ENCODE measurements around the gene GATAD2B.

The GATAD2B gene

GRCh38 chr1:153774780-153775457 lies 147.9 kb downstream of the GATAD2B start, which contains the start of gene SLC27A3:
Gene SLC27A3 (plus strand): TSS chr1:153775407. CDS start chr1:153775498, 91 bp downstream.
- Histone ChIP-seq H3K27ac (ENCODE audit: low read depth, low read length) (peak within 1 kb of the TSS; percentile 58), H3K27me3 (ENCODE audit: control insufficient read depth in 1 of 2, insufficient read depth in 2 of 2, low read length in 2 of 2) (no peaks in the 10 kb centered on the region), H3K9ac (ENCODE audit: low read depth in 1 of 2, low read length in 2 of 2) (peak within 1 kb of the TSS; percentile 46 to 82), H3K4me3 (ENCODE audit: low read depth in 1 of 2, low read length in 2 of 2) (peak within 1 kb of the TSS; percentile 71 to 72), H3K9me3 (ENCODE audit: control insufficient read depth in 1 of 2, low read length in 2 of 2) (no peaks in the 10 kb centered on the region), H3K36me3 (ENCODE audit: control insufficient read depth in 1 of 2, insufficient read depth in 2 of 2, low read length in 2 of 2) (peaks cover 7 to 34% of the 10 kb centered on the region in 2 donors), H3K4me1 (ENCODE audit: control insufficient read depth in 1 of 2, insufficient read depth in 2 of 2, low read length in 2 of 2) (peaks cover 23 to 32% of the 10 kb centered on the region in 2 donors)

- no peak overlapping the region for H3K9ac ChIP-seq (ENCODE audit: low read depth in 1 of 2, low read length in 2 of 2)
- H3K36me3 ChIP-seq (ENCODE audit: control insufficient read depth in 1 of 2, insufficient read depth in 2 of 2, low read length in 2 of 2): peaks cover 7 to 34% of the 10 kb centered on the region in 2 donors
- H3K4me3 ChIP-seq (ENCODE audit: low read depth in 1 of 2, low read length in 2 of 2): no peak overlapping the region
- no peaks in the 10 kb centered on the region for H3K9me3 ChIP-seq (ENCODE audit: control insufficient read depth in 1 of 2, low read length in 2 of 2)
- H3K27ac ChIP-seq (ENCODE audit: low read depth, low read length): no peak overlapping the region
- peaks cover 19 to 27% of the 10 kb centered on the region in 2 donors for H3K4me1 ChIP-seq (ENCODE audit: control insufficient read depth in 1 of 2, insufficient read depth in 2 of 2, low read length in 2 of 2)
- H3K27me3 ChIP-seq (ENCODE audit: control insufficient read depth in 1 of 2, insufficient read depth in 2 of 2, low read length in 2 of 2): no peaks in the 10 kb centered on the region
Observed at GRCh38 chr1:153774026-153774595, 148.7 kb downstream of the GATAD2B start.

GRCh38 chr1:153773096-153773921 lies 149.5 kb downstream of the GATAD2B start:
- Histone ChIP-seq H3K9ac (ENCODE audit: low read depth in 1 of 2, low read length in 2 of 2) (no peak overlapping the region), H3K9me3 (ENCODE audit: control insufficient read depth in 1 of 2, low read length in 2 of 2) (no peaks in the 10 kb centered on the region), H3K4me3 (ENCODE audit: low read depth in 1 of 2, low read length in 2 of 2) (no peak overlapping the region), H3K36me3 (ENCODE audit: control insufficient read depth in 1 of 2, insufficient read depth in 2 of 2, low read length in 2 of 2) (peaks cover 7 to 41% of the 10 kb centered on the region in 2 donors), H3K27me3 (ENCODE audit: control insufficient read depth in 1 of 2, insufficient read depth in 2 of 2, low read length in 2 of 2) (no peaks in the 10 kb centered on the region), H3K4me1 (ENCODE audit: control insufficient read depth in 1 of 2, insufficient read depth in 2 of 2, low read length in 2 of 2) (peaks cover 25 to 33% of the 10 kb centered on the region in 2 donors), H3K27ac (ENCODE audit: low read depth, low read length) (no peak overlapping the region)

DNA sequence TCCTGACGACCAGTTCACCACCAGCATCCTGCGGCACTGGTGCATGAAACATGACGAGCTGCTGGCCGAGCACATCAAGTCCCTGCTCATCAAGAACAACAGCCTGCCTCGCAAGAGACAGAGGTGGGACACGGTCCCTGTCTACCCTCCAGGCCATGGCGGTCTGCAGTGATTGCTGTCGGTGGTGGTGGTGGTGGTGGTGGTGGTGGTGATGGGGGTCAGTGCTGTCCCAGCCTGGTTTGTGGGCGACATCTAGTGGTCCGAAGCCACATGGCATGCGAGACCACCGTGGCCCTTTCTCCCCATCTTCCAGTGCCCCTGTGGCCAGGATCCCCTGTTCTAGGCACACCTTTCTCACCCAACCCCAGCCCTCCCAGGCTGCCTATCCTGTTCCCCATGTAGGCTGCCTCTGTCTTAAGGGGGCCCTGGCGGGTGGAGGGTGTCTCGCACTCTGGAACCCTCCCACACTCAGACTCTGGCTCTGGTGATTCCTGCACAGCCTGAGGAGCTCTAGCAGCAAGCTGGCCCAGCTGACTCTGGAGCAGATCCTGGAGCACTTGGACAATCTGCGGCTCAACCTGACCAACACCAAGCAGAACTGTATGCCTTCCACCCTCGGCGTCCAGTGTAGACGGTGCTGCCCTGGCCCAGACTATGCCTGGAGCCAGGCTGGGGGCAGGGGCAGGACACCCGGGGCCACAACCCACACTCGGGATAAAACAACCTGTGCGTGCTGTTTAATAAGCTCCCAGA lies 150.8 kb downstream of the GATAD2B start:
- Histone ChIP-seq H3K9me3 (ENCODE audit: control insufficient read depth in 1 of 2, low read length in 2 of 2) (no peaks in the 10 kb centered on the region), H3K9ac (ENCODE audit: low read depth in 1 of 2, low read length in 2 of 2) (no peak overlapping the region), H3K4me3 (ENCODE audit: low read depth in 1 of 2, low read length in 2 of 2) (no peak overlapping the region), H3K36me3 (ENCODE audit: control insufficient read depth in 1 of 2, insufficient read depth in 2 of 2, low read length in 2 of 2) (peaks cover 14 to 53% of the 10 kb centered on the region in 2 donors), H3K4me1 (ENCODE audit: control insufficient read depth in 1 of 2, insufficient read depth in 2 of 2, low read length in 2 of 2) (peaks cover 30 to 40% of the 10 kb centered on the region in 2 donors), H3K27ac (ENCODE audit: low read depth, low read length) (no peak overlapping the region), H3K27me3 (ENCODE audit: control insufficient read depth in 1 of 2, insufficient read depth in 2 of 2, low read length in 2 of 2) (no peaks in the 10 kb centered on the region)

DNA sequence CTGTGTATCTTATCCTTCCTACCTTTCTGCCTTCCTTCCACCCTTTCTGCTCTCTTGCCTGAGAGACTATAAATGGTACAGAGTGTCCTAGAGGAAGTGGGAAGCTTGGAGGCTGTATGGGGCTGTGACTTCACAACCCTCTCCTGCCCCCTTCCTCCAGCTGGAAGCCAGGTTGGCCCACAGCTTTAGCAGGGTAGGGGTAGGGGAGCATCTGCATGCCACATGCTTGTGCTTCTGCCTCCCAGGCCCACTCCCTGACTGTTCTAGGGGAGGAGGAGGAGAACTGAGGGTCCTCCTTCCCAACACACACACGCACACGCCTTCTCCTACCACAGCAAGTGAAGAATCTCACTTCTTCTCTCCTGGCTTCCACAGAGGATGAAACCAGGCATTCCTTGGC lies 151.5 kb downstream of the GATAD2B start:
- no peak overlapping the region for H3K4me3 ChIP-seq (ENCODE audit: low read depth in 1 of 2, low read length in 2 of 2)
- H3K36me3 ChIP-seq (ENCODE audit: control insufficient read depth in 1 of 2, insufficient read depth in 2 of 2, low read length in 2 of 2): peaks cover 14 to 57% of the 10 kb centered on the region in 2 donors
- H3K9me3 ChIP-seq (ENCODE audit: control insufficient read depth in 1 of 2, low read length in 2 of 2): no peaks in the 10 kb centered on the region
- no peak overlapping the region for H3K27ac ChIP-seq (ENCODE audit: low read depth, low read length)
- H3K27me3 ChIP-seq (ENCODE audit: control insufficient read depth in 1 of 2, insufficient read depth in 2 of 2, low read length in 2 of 2): no peaks in the 10 kb centered on the region
- H3K4me1 ChIP-seq (ENCODE audit: control insufficient read depth in 1 of 2, insufficient read depth in 2 of 2, low read length in 2 of 2): peaks cover 24 to 33% of the 10 kb centered on the region in 2 donors
- no peak overlapping the region for H3K9ac ChIP-seq (ENCODE audit: low read depth in 1 of 2, low read length in 2 of 2)

DNA sequence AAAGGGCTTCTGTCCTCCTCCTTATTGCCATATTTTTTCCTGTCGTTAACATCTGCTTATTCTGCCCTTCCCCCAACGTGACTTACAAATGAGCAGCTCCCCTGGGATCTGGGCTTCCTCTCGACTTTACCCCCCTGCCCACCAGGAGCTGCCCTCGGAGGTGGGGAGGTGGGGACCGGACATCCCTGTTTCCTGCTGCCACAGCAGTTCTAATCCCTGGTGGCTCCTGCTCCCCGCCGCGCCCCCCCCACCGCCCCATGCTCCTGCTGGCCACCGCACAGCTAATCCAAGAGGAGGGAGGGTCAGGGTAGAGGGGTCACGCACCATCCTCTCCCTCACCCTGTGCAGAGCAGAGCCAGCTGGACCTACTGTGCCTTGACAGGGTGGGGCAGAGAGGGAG lies 152.0 kb downstream of the GATAD2B start:
- H3K36me3 ChIP-seq (ENCODE audit: control insufficient read depth in 1 of 2, insufficient read depth in 2 of 2, low read length in 2 of 2): peaks cover 14 to 57% of the 10 kb centered on the region in 2 donors
- H3K27ac ChIP-seq (ENCODE audit: low read depth, low read length): no peak overlapping the region
- H3K4me1 ChIP-seq (ENCODE audit: control insufficient read depth in 1 of 2, insufficient read depth in 2 of 2, low read length in 2 of 2): peaks cover 21 to 30% of the 10 kb centered on the region in 2 donors
- no peak overlapping the region for H3K4me3 ChIP-seq (ENCODE audit: low read depth in 1 of 2, low read length in 2 of 2)
- no peaks in the 10 kb centered on the region for H3K9me3 ChIP-seq (ENCODE audit: control insufficient read depth in 1 of 2, low read length in 2 of 2)
- no peaks in the 10 kb centered on the region for H3K27me3 ChIP-seq (ENCODE audit: control insufficient read depth in 1 of 2, insufficient read depth in 2 of 2, low read length in 2 of 2)
- H3K9ac ChIP-seq (ENCODE audit: low read depth in 1 of 2, low read length in 2 of 2): no peak overlapping the region

- Histone ChIP-seq H3K9me3 (ENCODE audit: control insufficient read depth in 1 of 2, low read length in 2 of 2) (no peaks in the 10 kb centered on the region), H3K4me1 (ENCODE audit: control insufficient read depth in 1 of 2, insufficient read depth in 2 of 2, low read length in 2 of 2) (peaks cover 15 to 26% of the 10 kb centered on the region in 2 donors), H3K4me3 (ENCODE audit: low read depth in 1 of 2, low read length in 2 of 2) (no peak overlapping the region), H3K27me3 (ENCODE audit: control insufficient read depth in 1 of 2, insufficient read depth in 2 of 2, low read length in 2 of 2) (no peaks in the 10 kb centered on the region), H3K36me3 (ENCODE audit: control insufficient read depth in 1 of 2, insufficient read depth in 2 of 2, low read length in 2 of 2) (peaks cover 18 to 67% of the 10 kb centered on the region in 2 donors), H3K9ac (ENCODE audit: low read depth in 1 of 2, low read length in 2 of 2) (no peak overlapping the region), H3K27ac (ENCODE audit: low read depth, low read length) (no peak overlapping the region)
Observed at GRCh38 chr1:153769221-153769620, 153.6 kb downstream of the GATAD2B start.

DNA sequence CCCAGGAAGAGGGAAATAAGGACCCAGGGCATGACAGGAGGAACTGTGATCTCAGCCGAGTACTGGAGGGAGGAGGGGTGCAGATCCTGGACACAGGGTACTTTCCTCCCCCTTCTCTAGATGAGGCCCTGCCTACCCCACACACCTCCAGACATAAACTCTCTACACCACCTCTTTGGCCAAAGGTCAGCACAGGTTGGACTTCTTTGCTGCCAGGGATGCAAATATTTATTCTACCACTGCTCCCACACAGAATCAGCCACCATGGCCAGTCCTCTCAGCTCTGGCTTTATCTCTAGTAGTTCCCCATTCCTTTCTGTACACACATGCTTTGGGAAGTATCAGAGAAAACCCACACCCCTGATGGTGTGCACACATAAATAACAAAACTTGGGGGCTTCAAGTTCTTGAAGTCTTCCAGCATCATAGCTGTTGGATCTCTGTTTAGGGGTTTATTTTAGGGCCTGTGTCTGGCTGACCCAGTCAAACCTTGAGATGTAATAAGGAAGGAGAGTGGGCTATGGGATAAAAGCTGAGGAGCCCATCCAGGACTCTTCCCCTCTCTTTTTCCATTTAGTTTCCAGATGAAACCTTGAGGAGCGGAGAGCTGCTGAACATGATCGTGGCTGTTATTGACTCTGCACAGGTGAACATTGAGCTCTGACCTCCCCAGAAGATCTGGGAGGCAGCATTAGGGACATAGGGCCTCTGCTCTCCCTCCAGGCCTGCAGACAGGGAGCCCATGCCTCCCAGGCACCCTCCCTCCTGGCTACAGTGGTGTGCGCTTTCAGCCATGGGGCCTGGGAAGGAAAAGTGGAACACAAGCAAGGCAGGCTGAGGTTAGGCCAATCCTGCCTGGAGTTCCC lies 154.2 kb downstream of the GATAD2B start:
- Histone ChIP-seq H3K9me3 (ENCODE audit: control insufficient read depth in 1 of 2, low read length in 2 of 2) (no peaks in the 10 kb centered on the region), H3K4me3 (ENCODE audit: low read depth in 1 of 2, low read length in 2 of 2) (no peak overlapping the region), H3K27me3 (ENCODE audit: control insufficient read depth in 1 of 2, insufficient read depth in 2 of 2, low read length in 2 of 2) (no peaks in the 10 kb centered on the region), H3K27ac (ENCODE audit: low read depth, low read length) (no peak overlapping the region), H3K4me1 (ENCODE audit: control insufficient read depth in 1 of 2, insufficient read depth in 2 of 2, low read length in 2 of 2) (peaks cover 20 to 30% of the 10 kb centered on the region in 2 donors), H3K9ac (ENCODE audit: low read depth in 1 of 2, low read length in 2 of 2) (no peak overlapping the region), H3K36me3 (ENCODE audit: control insufficient read depth in 1 of 2, insufficient read depth in 2 of 2, low read length in 2 of 2) (peaks cover 25 to 74% of the 10 kb centered on the region in 2 donors)

DNA sequence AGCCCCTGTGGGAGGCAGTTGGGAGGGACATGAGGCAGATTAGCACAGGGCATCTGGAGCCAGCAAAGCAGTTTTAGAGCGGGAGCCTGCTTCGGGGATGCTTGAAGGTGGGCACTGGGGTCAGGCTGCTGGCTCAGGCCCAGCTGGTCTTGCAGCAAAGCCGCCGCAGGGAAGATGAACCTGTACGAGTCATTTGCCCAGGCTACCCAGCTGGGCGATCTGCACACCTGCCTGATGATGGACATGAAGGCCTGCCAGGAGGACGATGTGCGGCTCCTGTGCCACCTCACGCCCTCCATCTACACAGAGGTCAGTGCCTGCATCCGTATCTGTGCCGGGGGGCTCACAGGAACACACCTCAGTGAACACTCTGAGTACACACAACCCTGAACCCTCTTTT lies 155.3 kb downstream of the GATAD2B start:
- Histone ChIP-seq H3K27ac (ENCODE audit: low read depth, low read length) (no peak overlapping the region), H3K27me3 (ENCODE audit: control insufficient read depth in 1 of 2, insufficient read depth in 2 of 2, low read length in 2 of 2) (no peaks in the 10 kb centered on the region), H3K9ac (ENCODE audit: low read depth in 1 of 2, low read length in 2 of 2) (peak overlapping the region in 1 of 2 donors; percentile 5), H3K36me3 (ENCODE audit: control insufficient read depth in 1 of 2, insufficient read depth in 2 of 2, low read length in 2 of 2) (peaks cover 33 to 76% of the 10 kb centered on the region in 2 donors), H3K4me3 (ENCODE audit: low read depth in 1 of 2, low read length in 2 of 2) (no peak overlapping the region), H3K9me3 (ENCODE audit: control insufficient read depth in 1 of 2, low read length in 2 of 2) (no peaks in the 10 kb centered on the region), H3K4me1 (ENCODE audit: control insufficient read depth in 1 of 2, insufficient read depth in 2 of 2, low read length in 2 of 2) (peaks cover 20 to 36% of the 10 kb centered on the region in 2 donors)

Measured in duodenal mucosa (tissue), 2 donors.